ENCODE measurements around the gene PPP1R37.

DNA sequence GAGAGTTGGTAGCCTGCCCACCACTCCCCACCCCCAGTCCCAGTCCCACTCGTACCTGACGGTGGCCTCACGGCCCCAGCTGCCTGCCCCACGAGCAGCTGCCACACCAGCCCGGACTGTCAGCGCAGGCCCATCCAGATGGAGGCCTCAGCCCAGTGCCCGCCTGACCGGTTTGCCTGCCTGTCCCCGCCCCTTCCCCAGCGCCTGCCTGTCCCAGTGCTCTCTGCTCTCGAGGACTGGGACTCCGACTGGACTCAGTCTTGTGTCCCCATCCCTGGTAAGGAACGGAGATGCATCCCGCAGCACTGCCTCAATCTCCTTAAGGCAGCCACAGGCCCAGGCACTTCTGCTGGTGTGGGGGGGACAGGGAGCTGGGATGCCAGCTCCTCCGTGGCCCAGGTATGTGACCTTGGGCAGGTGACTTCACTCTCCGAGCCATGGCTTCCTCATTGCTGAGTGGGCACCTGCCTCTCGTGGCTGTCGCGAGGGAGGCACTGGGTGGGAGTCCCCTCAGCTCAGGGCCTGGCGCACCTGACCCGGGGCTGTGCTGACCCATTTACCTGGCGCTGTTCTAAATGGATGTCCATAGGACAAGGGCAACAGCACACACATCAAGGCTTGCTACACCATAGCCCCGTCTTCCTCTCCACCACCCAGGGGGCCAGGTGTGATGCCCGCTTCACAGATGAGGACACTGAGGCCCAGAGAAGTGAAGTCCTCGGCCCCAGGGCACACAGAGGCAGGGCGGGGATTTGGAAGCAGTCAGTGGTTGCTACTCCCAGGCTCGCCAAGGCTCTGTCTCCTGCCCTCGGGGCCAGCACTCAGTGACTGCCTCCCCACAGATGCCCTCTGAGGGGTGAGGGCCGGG, 68.1 kb downstream of the PPP1R37 start, which contains the start of gene NKPD1:
- TF ChIP-seq, protein P1, sequence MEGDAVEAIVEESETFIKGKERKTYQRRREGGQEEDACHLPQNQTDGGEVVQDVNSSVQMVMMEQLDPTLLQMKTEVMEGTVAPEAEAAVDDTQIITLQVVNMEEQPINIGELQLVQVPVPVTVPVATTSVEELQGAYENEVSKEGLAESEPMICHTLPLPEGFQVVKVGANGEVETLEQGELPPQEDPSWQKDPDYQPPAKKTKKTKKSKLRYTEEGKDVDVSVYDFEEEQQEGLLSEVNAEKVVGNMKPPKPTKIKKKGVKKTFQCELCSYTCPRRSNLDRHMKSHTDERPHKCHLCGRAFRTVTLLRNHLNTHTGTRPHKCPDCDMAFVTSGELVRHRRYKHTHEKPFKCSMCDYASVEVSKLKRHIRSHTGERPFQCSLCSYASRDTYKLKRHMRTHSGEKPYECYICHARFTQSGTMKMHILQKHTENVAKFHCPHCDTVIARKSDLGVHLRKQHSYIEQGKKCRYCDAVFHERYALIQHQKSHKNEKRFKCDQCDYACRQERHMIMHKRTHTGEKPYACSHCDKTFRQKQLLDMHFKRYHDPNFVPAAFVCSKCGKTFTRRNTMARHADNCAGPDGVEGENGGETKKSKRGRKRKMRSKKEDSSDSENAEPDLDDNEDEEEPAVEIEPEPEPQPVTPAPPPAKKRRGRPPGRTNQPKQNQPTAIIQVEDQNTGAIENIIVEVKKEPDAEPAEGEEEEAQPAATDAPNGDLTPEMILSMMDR (IDR thresholded peaks at IDR 0.05), result no peak
- TF ChIP-seq POLR2A (IDR thresholded peaks at IDR 0.05), result no peak

Measured in lower leg skin (tissue), 3 donors.